IPS DF 4.7 (cell line): ENCODE results near the gene TMEM63A.

ENCODE experiments used
- DNase-seq: peaks from one replicate; pipeline ENCODE4 v3.0.0-alpha.2; 2013; ENCODE audit warnings: low spot score; ENCODE audit errors: extremely low read depth

TMEM63A gene

GRCh38 chr1:225866981-225867380 lies 15.2 kb downstream of the TMEM63A start:
- DNase-seq = no peak

GRCh38 chr1:225866061-225866837 lies 15.9 kb downstream of the TMEM63A start:
- no peak for DNase-seq

GRCh38 chr1:225865514-225865913 lies 16.7 kb downstream of the TMEM63A start:
- DNase-seq = no peak

GRCh38 chr1:225863167-225863566 lies 19.0 kb downstream of the TMEM63A start:
- no peak for DNase-seq

GRCh38 chr1:225862581-225862950 lies 19.6 kb downstream of the TMEM63A start:
- no peak for DNase-seq

GRCh38 chr1:225861834-225862580 lies 20.2 kb downstream of the TMEM63A start:
- DNase-seq = no peak

- no peak for DNase-seq
Measured at GRCh38 chr1:225860876-225861441, 21.2 kb downstream of the TMEM63A start.

DNA sequence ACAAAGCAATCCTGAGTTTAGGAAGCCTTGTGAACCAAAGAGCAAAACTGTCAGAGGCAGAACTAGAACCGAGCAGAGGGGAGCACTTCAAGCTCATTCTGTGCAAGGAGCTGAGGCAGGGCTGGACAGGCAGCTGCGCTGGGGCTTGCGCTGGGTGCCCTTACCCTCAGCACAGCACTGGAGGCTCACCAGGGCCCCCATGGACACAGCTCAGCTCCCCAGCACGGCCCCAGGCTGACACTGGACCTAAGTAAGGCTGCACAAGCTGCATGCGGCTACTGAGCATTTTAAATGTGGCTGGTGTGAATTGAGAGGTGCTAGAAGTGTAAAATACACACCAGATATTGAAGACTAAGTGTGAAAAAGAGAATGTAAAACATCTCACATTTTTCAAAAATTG lies 22.1 kb downstream of the TMEM63A start:
- no peak for DNase-seq

GRCh38 chr1:225859151-225859550 lies 23.0 kb downstream of the TMEM63A start:
- no peak for DNase-seq

DNA sequence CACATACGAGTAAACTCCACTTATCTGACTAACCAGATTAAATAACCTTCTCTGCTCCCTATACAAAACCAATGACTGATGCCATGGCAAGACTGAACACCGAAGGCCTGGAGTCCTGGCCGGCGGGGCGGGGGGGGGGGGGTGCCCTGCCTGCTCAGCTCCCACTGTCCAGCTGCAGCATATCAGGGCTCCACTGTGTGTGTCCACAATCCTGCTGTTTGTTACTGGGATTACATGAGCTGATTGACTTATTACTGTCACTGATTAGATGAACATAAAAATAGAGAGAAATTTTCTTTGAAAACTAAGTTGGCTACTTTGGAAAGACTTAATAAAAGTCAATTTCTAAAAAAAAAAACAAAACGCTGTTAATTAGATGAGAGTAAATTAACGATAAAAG lies 24.9 kb downstream of the TMEM63A start:
- no peak for DNase-seq

DNA sequence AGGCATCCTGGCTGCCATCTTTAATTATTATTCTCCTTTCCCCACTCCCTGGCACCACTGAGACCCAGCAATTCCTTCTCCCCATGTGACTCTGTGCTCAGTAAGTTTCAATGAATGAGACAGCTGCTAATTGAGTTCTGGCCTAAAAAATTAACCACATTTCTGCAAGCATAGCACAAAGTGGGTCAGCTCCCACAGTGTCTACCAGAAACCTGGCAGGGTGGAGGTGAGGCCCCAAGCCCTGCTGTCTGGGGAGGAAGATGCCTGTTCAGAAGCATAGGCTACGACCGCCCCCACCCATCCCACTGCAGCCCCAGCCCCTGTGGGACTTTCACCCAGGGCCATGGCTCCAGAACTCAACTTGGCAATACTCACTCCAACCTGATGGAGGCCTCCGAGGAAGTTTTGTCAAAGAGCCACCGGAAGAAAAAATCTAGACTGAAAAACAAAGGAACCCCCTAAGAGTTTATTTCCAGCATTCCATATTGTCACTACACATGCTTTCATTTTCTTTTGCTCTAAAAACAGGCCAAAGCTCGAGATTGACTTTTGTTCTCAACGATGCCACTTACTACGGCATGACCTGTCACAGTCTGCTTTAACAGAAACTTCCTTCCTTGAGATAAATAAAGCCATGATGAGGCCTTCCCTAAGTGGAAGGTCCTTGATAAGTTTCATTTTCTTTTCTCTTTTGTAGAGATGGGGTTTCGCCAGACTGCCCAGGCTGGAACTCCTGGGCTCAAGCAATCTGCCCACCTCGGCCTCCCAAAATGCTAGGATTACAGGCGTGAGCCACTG lies 26.5 kb downstream of the TMEM63A start:
- DNase-seq = no peak

- DNase-seq = no peak
Measured at GRCh38 chr1:225853441-225853840, 28.7 kb downstream of the TMEM63A start.

GRCh38 chr1:225852413-225853124 lies 29.6 kb downstream of the TMEM63A start:
- no peak for DNase-seq

DNA sequence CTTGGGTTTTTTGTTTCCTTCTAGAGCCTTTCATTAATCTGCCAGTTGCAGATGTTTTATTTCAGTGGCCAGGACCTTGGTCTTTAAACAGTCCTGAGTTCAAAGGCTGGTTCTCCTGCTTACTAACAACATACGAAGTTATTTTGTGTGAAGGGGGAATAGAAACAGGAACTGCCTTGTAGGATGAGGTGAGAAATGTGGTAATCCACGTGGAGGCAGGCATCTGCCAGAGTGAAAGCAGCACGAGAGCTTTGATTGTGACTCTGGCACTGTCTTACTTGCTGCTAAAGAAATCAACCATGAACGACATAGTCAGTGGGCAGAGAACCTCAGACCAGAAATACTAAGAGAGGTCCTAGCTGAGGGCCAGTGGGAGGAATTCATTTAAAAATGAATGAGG lies 30.4 kb downstream of the TMEM63A start:
- no peak for DNase-seq

GRCh38 chr1:225850370-225850769 lies 31.8 kb downstream of the TMEM63A start:
- DNase-seq = no peak

DNA sequence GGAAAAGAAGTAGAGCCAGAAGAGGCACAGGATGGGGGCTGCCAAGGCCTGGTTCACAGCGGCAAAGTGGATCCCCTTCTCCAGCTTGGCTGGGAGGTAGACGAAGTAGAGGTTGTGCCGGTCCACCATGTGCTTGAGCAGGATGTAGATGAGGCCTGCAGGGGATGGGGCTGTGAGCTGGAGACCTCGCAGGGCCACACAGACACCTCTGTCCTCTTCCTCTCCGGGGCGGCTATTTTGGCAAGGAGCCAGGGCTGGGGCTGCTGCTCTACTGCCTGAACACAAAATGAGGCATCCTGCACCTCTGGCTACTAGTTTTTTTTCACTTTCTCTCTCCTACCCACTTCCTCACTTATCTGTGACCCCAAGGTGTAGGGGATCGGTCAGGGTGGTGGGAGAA lies 32.3 kb downstream of the TMEM63A start:
- DNase-seq = no peak

- DNase-seq = no peak
Measured at GRCh38 chr1:225848030-225848955, 33.9 kb downstream of the TMEM63A start.

DNA sequence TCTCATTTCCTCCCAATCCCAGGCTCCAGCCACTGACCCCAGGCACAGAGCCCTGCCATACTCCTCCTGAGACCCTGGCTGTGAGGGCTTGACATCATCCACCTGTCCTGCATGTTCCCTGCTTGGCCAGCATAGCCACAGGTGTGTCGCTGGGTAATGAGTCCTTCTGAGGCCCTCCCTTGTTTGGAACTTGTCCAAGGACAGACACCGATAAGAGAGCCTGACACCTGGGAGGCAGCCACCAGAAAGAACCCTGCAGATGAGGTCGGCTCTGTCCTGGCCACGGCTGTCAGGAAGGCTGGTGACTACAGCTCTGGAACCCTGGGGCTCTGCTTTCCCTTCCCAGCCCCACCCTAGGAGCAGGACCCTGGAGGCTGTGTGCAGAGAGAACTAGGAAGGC lies 34.6 kb downstream of the TMEM63A start:
- no peak for DNase-seq

GRCh38 chr1:225846331-225847310 lies 35.6 kb downstream of the TMEM63A start:
- no peak for DNase-seq
